ENCODE results near the gene PLCZ1.

GRCh38 chr12:18655351-18655750 lies 82.5 kb downstream of the PLCZ1 start:
- TF ChIP-seq CTCF (IDR thresholded peaks at IDR 0.05) (no peak), EP300 (IDR thresholded peaks at IDR 0.05) (no peak), POLR2A (IDR thresholded peaks at IDR 0.05) (no peak)
